NCI-H69 (cell line): Measurements from ENCODE around the gene POR.
A peak's percentile ranks its signal among the peaks of the same experiment; 100 is the strongest.

Experiments used
- DNase-seq: peaks from one replicate; lab custom pipeline; 2025; lab: John Stamatoyannopoulos, UW

The POR gene

GRCh38 chr7:76029682-76030081 is 114.7 kb downstream of the POR start:
- DNase-seq = peak; percentile 48

GRCh38 chr7:76031964-76032363 is 117.0 kb downstream of the POR start:
- no peak for DNase-seq
